ENCODE measurements around the gene RASGRF1.

GRCh38 chr15:78993257-78993930 is 97.2 kb downstream of the RASGRF1 start:
- TF ChIP-seq CTCF (IDR thresholded peaks at IDR 0.05), result no peak
- TF ChIP-seq POLR2A (IDR thresholded peaks at IDR 0.05), result no peak
- TF ChIP-seq EP300 (IDR thresholded peaks at IDR 0.05), result no peak
- TF ChIP-seq POLR2AphosphoS5 (IDR thresholded peaks at IDR 0.05), result no peak
